Mucosa of rectum (tissue), 2 donors: ENCODE data around the gene RAB1A.

Source experiments
- H3K27ac ChIP-seq, 2 donors: one replicate each; pipeline ENCODE4 v1.7.0; 2013; ENCODE audit warnings: inconsistent platforms in 2 of 2, low read depth in 2 of 2, low read length in 2 of 2
- H3K27me3 ChIP-seq, 2 donors: one replicate each; pipeline ENCODE4 v1.7.0; 2013; ENCODE audit warnings: low read length in 2 of 2; ENCODE audit not compliant: control insufficient read depth in 2 of 2, insufficient read depth in 2 of 2
- H3K36me3 ChIP-seq, 2 donors: one replicate each; pipeline ENCODE4 v1.7.0; 2013; ENCODE audit warnings: low read length in 2 of 2; ENCODE audit not compliant: control insufficient read depth in 2 of 2, insufficient read depth in 2 of 2
- H3K4me1 ChIP-seq, 2 donors: one replicate each; pipeline ENCODE4 v1.7.0; 2013; ENCODE audit warnings: low read length in 2 of 2, mild to moderate bottlenecking in 1 of 2; ENCODE audit not compliant: control insufficient read depth in 2 of 2, insufficient read depth in 2 of 2
- H3K4me3 ChIP-seq, 2 donors: one replicate each; pipeline ENCODE4 v1.7.0; 2013; ENCODE audit warnings: low read length in 2 of 2
- H3K9ac ChIP-seq, 2 donors: one replicate each; pipeline ENCODE4 v1.7.0; 2013; ENCODE audit warnings: low read length in 2 of 2, low read depth in 1 of 2, mild to moderate bottlenecking in 1 of 2
- H3K9me3 ChIP-seq, 2 donors: one replicate each; pipeline ENCODE4 v1.7.0; 2013; ENCODE audit warnings: low read length in 2 of 2; ENCODE audit not compliant: control insufficient read depth in 2 of 2
- donor health status: healthy.
- donor health status: Normal muscosa, but diverticular disease.

Gene RAB1A

GRCh38 chr2:65043001-65043400 lies 86.9 kb downstream of the RAB1A start:
- no peak overlapping the region for H3K4me3 ChIP-seq
- peaks cover 0 to 2% of the 10 kb centered on the region in 2 donors for H3K9me3 ChIP-seq
- H3K27me3 ChIP-seq: no peaks in the 10 kb centered on the region
- H3K27ac ChIP-seq: no peak overlapping the region
- H3K36me3 ChIP-seq: peaks cover 0 to 7% of the 10 kb centered on the region in 2 donors
- peaks cover 0 to 4% of the 10 kb centered on the region in 2 donors for H3K4me1 ChIP-seq
- H3K9ac ChIP-seq: no peak overlapping the region

DNA sequence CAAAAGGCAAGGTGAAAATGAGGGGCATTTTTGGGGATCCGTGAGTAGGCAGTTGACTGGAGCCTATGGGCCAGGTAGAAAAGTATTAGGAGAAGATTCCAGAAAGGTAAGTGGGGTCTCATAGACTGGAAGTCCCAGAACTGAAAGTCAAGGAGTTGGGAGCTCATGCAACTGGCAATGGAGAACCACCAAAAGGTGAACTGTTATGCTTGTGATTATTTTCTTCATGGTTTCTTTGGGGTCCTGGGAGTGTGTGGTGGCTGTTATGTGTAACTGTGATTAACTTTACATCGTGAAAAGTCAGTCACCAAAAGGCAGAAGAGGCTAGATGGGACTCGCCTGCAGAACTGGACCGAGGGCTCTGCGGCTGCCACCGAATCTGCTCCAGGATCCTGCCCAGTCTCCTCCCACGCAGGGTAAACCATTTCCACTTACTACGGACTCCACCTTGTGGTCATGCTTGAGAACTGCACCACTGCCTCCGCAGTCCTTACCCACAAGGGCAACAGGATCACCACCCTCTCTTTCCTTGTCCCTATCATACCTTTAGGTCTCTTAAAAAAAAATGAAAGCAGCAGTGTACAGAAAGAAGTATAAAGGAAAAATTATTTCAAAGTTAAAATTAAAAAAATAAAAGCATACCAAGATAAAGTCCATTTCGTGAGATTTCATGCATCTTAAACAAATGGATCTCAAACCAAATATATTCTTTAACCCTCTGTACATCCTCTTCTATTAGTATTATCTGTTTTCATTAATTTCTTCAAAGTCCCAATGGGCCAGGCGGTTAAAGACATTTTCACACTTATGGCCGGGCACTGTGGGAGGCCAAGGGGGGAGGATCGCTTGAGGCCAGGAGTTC lies 89.3 kb downstream of the RAB1A start:
- peak overlapping the region in 1 of 2 donors; percentile 42 for H3K9ac ChIP-seq
- no peaks in the 10 kb centered on the region for H3K27me3 ChIP-seq
- peaks cover 0 to 2% of the 10 kb centered on the region in 2 donors for H3K9me3 ChIP-seq
- peaks cover 0 to 4% of the 10 kb centered on the region in 2 donors for H3K4me1 ChIP-seq
- no peak overlapping the region for H3K27ac ChIP-seq
- peak overlapping the region; percentile 6 to 13 for H3K4me3 ChIP-seq
- H3K36me3 ChIP-seq: peaks cover 0 to 6% of the 10 kb centered on the region in 2 donors

GRCh38 chr2:65039640-65040039 lies 90.3 kb downstream of the RAB1A start:
- peaks cover 0 to 5% of the 10 kb centered on the region in 2 donors for H3K36me3 ChIP-seq
- H3K4me1 ChIP-seq: peaks cover 2 to 4% of the 10 kb centered on the region in 2 donors

GRCh38 chr2:65037178-65037577 lies 92.7 kb downstream of the RAB1A start:
- Histone ChIP-seq H3K9ac (no peak overlapping the region), H3K27me3 (no peaks in the 10 kb centered on the region), H3K27ac (no peak overlapping the region), H3K36me3 (peaks cover 0 to 3% of the 10 kb centered on the region in 2 donors), H3K9me3 (no peaks in the 10 kb centered on the region), H3K4me3 (no peak overlapping the region), H3K4me1 (peaks cover 6 to 14% of the 10 kb centered on the region in 2 donors)

More at GRCh38 chr2:65039640-65040039, 90.3 kb downstream of the RAB1A start:
- Histone ChIP-seq H3K9me3 (peaks cover 0 to 2% of the 10 kb centered on the region in 2 donors), H3K9ac (no peak overlapping the region), H3K27me3 (no peaks in the 10 kb centered on the region), H3K4me3 (no peak overlapping the region), H3K27ac (no peak overlapping the region)
